ENCODE measurements around the gene ANKRD55. TPM values are rescaled to one million over a fixed set of nuclear protein-coding genes. Genes with fewer than 3 reads are reported as not detected.
"Not testable (repeated sequence)": the region's sequence is repeated elsewhere in the genome, so short reads cannot be mapped to it uniquely, and the experiment has no call there.

Gene ANKRD55
- polyA plus RNA-seq, 4 donors: 1.1 to 1.6 (median 1.5) TPM

DNA sequence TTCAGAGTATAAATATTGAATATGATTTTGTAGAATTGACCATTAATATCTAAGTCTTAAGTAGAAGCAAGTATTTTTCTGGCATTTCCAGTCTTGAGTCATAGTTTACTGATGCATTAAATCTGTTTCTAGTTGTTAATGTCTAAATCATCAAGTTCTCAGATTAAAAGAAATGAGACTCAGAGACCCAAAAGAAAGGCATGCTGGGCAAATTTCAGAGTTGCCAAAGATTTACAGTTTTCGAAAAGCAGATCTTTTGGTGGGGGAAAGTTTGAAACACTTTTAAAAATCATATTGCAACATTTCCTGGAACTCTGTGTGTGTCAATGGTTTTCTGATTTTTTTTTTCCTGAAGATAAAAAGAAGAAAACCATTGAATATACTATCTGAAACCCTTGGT is 60.9 kb downstream of the ANKRD55 start:
- no peak for DNase-seq (ENCODE audit: low read depth in 4 of 4, low spot score in 3 of 4)

DNA sequence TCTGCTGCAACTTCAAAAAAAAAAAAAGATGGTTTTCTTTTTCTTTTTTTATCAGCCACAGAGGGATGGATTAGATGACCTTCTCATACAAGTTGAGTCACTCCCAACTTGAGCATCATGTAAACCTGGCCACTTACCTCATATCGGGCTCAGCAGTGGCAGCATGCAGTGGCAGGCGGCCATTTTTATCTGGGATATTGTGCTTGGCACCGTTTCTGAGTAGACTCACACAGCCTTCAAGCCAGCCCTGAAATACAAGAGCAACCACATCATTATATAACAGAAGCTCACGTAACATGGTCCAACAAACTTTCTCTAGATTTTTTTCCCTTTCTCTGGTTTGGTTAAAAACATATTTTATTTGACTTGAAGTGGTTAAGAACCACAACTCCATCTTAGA is 62.6 kb downstream of the ANKRD55 start:
- no peak for DNase-seq (ENCODE audit: low read depth in 4 of 4, low spot score in 3 of 4)

- DNase-seq (ENCODE audit: low read depth in 4 of 4, low spot score in 3 of 4): no peak
These were observed 63.2 kb downstream of the ANKRD55 start for GRCh38 chr5:56169949-56170348.

GRCh38 chr5:56169281-56169680 is 63.8 kb downstream of the ANKRD55 start:
- DNase-seq (ENCODE audit: low read depth in 4 of 4, low spot score in 3 of 4): no peak

DNA sequence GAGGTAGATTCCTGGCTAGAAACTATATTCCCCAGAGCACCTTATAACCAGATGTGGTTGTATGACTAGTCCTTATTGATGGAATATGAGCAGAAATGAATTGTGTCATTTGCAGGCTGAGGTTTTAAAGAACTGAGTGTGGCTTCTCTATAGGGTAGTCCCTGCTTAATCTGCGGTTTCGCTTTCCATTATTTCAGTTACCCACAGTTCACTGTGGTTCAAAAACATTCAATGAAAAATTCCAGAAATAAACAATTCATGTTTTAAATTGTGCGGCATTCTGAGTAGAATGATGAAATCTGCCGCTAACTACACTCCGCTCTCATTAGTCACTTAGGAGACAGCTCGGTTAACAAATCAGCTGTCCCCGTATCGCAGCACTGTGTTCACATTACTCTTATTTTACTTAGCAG is 65.1 kb downstream of the ANKRD55 start:
- no peak for DNase-seq (ENCODE audit: low read depth in 4 of 4, low spot score in 3 of 4)

DNA sequence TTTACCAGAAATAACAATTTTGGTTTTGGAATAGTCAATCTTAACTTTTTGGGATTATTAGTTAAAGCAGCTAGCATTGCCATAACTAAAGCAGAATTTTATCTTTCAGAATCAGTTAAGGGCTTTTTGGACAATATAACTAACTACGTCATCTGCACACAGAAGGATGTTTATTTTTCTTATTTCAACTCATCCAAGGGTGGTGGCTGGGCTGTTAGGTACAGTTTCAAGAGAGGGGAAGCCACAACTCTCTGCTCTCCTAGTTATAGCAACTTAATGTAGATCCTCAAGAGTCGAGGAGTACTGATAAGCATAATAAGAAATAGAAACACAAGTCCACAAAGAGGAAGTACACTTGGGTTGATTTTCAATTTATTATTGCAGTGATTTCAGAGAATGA is 65.6 kb downstream of the ANKRD55 start:
- no peak for DNase-seq (ENCODE audit: low read depth in 4 of 4, low spot score in 3 of 4)

GRCh38 chr5:56166671-56167385 is 66.3 kb downstream of the ANKRD55 start:
- no peak for DNase-seq (ENCODE audit: low read depth in 4 of 4, low spot score in 3 of 4)

DNA sequence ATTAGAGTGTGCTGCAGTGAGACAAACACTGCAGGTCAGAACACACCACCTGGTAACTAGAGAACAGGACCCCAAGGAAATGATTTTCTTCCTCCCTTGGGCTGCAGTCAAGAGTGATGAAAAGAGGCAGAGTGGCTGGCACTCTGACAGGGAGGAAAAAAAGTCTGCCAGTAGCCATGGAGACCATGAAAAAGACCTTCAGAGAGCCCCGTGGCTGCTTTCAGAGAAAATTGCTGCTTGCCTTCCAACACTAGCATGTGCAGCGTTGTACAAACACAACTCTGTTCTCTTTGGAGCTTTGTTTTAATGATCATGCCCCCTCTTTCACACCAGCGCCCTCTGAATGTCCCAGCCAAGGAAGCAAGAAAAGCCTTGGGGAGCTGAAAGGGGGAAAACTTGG is 68.8 kb downstream of the ANKRD55 start:
- no peak for DNase-seq (ENCODE audit: low read depth in 4 of 4, low spot score in 3 of 4)

- no peak for DNase-seq (ENCODE audit: low read depth in 4 of 4, low spot score in 3 of 4)
These were observed 71.2 kb downstream of the ANKRD55 start for GRCh38 chr5:56161927-56162326.

GRCh38 chr5:56161439-56161823 is 71.7 kb downstream of the ANKRD55 start:
- no peak for DNase-seq (ENCODE audit: low read depth in 4 of 4, low spot score in 3 of 4)

DNA sequence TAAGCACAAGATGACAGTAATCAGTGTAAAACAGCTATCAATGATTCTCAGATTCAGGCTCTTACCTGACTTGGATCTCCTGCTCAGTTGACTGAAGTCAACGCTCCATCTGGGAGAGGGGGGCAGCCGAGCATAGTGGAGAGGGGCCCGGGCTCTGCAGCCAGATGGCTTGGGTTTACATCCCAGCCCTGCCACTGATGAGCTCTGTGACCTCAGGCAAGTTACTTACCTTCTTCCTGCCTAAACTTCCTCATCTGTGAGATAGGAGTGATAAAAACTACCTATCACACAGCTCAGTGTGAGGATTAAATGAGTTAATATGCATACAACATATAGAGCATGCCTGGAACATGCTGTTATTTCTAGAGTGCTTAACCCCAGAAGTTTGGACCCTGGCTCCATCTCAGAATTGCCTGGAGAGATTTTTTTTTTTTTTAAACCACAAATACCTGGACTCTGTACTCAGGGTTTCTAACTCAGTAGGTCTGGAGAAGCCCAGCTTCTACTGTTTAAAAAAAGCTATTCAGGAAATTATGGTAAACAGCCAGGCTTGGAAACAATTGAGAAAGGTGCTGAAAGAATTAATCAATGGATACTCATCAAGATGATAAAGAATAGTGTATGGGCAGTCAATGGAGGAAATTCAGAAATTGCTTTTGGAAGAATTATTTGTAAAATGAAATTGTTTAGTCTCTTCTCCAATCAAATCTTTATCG is 72.2 kb downstream of the ANKRD55 start:
- DNase-seq (ENCODE audit: low read depth in 4 of 4, low spot score in 3 of 4): no peak

DNA sequence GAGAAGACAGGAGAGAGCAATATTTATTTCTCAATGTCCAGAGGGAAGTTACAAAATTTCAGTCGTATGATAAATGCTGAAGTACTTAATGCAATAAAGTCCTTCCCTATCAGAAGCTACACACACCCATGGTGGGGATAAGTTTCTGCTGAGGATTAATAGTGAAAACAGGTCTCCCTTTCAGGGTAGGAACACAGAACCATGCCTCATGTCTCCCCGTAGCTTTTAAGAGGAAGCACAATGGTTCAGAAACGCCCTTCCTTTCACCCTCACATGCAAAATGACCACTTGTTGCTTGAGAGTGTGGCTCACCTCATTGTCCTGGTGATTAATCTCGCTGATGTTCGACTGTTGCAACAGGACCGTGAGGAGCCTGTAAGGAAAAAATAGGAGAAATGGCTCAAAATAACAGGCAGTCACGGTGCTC is 73.6 kb downstream of the ANKRD55 start:
- DNase-seq (ENCODE audit: low read depth in 4 of 4, low spot score in 3 of 4): no peak

DNA sequence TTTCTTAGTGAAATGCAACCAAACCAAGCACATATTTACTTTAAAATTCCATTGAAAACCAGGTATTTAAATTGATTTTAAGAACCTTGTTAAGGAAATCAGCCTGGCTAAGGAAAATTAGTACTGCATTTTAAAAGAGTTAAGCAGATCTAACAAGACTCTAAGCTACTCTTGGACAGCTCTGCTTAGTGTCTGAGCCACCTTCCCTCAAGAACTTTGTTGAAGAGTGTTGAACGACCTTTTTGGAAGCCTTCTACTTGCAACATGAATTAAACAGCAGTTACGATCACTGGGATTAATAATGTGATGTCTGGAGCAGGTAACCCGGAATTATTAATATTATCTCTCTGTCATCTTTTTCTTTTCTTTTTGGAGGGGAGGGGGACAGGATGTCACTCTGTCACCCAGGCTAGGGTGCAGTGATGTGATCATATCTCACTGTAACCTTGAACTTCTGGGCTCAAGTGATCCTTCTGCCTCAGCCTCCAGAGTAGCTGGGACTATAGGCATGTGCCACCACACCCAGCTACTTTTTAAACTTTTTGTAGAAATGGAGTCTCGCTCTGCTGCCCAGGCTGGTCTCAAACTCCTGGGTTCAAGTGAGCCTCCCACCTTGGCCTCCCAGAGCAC is 74.7 kb downstream of the ANKRD55 start:
- no peak for DNase-seq (ENCODE audit: low read depth in 4 of 4, low spot score in 3 of 4)

GRCh38 chr5:56157191-56157621 is 75.9 kb downstream of the ANKRD55 start:
- not testable (repeated sequence) for DNase-seq (ENCODE audit: low read depth in 4 of 4, low spot score in 3 of 4)

DNA sequence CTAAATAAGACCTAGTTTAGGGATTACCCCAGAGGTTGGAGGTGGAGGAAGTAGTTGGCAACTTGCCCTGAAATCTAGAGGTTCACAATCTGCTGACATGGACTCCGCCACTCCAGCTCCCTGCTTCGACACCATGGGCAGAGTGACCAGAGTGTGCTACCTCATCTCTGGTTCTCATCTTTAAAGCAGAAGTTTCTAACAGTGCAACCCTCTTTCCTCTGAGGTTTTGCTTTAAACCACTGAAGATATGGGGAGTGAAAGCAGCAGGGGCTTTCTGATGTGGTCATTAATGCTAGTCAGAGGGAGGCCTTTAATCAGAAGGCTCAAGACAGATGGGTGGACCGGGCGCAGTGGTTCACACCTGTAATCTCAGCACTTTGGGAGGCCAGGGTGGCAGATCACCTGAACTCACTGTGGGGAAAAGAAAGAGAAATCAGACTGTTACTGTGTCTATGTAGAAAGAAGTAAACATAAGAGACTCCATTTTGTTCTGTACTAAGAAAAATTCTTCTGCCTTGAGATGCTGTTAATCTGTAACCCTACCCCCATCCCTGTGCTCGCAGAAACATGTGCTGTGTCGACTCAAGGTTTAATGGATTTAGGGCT is 76.4 kb downstream of the ANKRD55 start:
- not testable (repeated sequence) for DNase-seq (ENCODE audit: low read depth in 4 of 4, low spot score in 3 of 4)

DNA sequence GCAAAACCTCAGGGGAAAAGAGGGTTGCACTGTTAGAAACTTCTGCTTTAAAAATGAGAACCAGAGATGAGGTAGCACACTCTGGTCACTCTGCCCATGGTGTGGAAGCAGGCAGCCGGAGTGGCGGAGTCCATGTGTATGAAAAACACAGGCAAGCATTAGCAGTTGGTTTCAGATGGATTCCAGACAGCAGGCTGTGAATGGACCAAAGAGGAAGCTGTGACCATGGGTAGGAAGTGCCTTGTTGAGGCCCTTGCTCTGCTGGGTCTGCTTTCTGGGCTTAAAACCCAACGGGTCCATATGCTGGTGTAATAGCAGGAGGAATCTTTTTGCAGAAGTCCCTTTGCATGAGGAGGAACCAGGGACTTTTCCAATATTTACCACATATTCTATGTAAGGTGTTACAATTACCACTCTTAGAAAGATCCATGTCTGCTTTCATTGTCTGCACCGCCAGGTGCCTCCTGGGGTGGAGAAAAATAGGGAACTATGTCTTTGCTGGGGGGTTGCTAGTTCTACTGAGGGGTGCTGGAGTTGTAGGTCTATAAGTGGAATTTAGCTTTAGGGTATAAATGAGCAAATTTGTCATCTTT is 77.0 kb downstream of the ANKRD55 start:
- DNase-seq (ENCODE audit: low read depth in 4 of 4, low spot score in 3 of 4): no peak

- DNase-seq (ENCODE audit: low read depth in 4 of 4, low spot score in 3 of 4): no peak
These were observed 78.2 kb downstream of the ANKRD55 start for GRCh38 chr5:56154732-56155484.

DNA sequence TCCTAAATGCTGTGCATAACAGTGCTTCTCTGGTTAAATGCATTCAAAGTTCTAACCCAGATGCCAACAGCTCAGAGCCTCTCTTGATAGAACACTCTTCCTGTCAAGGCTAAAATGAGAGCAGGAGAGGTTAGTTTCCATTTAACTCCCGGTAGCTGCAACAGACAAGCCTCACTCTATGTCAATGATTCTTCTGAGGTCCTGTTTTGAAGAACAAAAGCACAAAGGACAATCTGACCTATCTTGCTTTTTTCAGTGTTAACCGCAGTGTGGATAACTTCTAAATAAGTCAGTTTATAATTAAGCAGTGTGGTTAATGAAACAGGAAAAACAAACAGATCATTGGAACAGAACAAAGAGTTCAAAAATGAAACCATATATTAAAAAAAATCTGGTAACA is 80.7 kb downstream of the ANKRD55 start:
- DNase-seq (ENCODE audit: low read depth in 4 of 4, low spot score in 3 of 4): no peak

DNA sequence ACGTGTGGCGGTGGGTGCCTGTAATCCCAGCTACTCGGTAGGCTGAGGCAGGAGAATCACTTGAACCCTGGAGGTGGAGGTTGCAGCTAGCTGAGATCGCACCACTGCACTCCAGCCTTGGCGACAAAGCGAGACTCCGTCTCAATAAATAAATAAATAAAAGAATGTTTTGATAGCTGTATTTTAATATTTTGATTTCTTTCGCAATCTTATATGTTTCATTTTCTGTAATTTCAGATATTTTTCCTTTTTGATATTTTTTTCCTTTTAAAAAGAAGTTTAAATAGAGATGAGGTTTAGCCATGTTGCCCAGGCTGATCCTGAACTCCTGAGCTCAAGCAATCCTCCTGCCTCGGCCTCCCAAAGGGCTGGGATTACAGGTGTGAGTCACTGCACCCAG is 82.4 kb downstream of the ANKRD55 start:
- not testable (repeated sequence) for DNase-seq (ENCODE audit: low read depth in 4 of 4, low spot score in 3 of 4)

GRCh38 chr5:56148453-56148971 is 84.6 kb downstream of the ANKRD55 start:
- peak in 2 of 4 donors; percentile 46 to 62 for DNase-seq (ENCODE audit: low read depth in 4 of 4, low spot score in 3 of 4)

Data from right renal pelvis (tissue), 4 donors.